Hepatocyte (in vitro differentiated cells): ENCODE results near the gene DGCR8.

Source experiments
- EZH2 ChIP-seq: fragments of 200-600 bp; sonication (generic); IDR thresholded peaks from 2 replicates; pipeline ENCODE4 v1.6.1; 2016; ENCODE audit warnings: antibody characterized with exemption, mild to moderate bottlenecking, borderline replicate concordance
- TF ChIP-seq, protein P1 (sequence below): fragments of 200-600 bp; sonication (generic); IDR thresholded peaks from 2 replicates; pipeline ENCODE4 v1.5.1; 2016; ENCODE audit warnings: antibody characterized with exemption, mild to moderate bottlenecking; ENCODE audit not compliant: poor library complexity

DNA sequence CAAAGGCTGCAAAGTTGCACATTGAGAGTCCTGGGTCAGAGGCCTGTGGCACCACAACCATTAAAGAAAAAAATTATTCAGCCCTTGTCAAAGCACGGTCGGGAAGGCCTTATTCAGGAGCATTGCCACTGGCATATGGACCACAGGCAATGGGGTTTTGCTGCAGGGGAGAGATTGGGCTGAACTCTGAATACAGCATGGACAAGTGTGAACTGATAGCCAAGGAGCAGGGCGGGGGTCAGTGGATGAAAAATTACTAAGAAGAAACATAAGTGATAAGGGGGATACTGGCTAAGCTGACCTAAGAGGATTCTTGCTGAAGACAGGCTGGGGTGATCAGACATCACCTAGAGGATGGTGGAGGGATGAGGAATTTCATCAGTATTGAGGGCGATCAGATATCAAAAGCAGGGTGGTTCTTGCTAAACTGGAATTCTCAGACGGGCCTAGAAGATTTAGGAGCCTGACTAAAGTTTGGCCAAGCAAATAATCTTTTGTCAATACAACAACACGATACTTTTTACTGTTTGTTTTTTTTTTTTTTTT lies 3.3 kb upstream of the DGCR8 start:
- TF ChIP-seq EZH2, result no peak
- TF ChIP-seq, protein P1, sequence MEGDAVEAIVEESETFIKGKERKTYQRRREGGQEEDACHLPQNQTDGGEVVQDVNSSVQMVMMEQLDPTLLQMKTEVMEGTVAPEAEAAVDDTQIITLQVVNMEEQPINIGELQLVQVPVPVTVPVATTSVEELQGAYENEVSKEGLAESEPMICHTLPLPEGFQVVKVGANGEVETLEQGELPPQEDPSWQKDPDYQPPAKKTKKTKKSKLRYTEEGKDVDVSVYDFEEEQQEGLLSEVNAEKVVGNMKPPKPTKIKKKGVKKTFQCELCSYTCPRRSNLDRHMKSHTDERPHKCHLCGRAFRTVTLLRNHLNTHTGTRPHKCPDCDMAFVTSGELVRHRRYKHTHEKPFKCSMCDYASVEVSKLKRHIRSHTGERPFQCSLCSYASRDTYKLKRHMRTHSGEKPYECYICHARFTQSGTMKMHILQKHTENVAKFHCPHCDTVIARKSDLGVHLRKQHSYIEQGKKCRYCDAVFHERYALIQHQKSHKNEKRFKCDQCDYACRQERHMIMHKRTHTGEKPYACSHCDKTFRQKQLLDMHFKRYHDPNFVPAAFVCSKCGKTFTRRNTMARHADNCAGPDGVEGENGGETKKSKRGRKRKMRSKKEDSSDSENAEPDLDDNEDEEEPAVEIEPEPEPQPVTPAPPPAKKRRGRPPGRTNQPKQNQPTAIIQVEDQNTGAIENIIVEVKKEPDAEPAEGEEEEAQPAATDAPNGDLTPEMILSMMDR, result no peak
